ENCODE results near the gene DCK.
"Not testable (repeated sequence)": the region's sequence is repeated elsewhere in the genome, so short reads cannot be mapped to it uniquely, and the experiment has no call there.

DCK gene

GRCh38 chr4:70997036-70997435 lies 3.6 kb downstream of the DCK start:
- no peak for DNase-seq
- in situ Hi-C loops (cut with MboI; ENCODE audit: low pct_unique_long_range_greater_than_20kb, low sequenced_read_pairs): no loop called here

DNA sequence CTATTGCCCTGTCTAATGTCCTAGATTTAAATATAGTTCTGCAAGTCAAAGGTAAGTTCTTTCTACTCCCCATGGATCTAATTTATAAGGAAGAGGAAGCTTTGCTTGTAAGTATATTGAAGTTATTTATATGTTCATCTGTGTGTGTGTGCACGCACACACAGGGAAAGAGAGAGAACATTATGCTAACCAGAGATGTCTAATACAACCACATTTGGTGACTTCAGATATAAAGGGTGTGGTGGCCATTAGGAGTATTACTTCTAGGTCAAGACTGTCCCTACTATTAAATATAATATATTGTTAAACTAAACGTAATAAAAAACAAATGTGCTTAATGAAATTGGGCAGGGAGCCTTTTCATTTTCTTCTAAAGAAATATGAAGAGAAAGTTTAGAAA lies 4.1 kb downstream of the DCK start:
- no peak for DNase-seq
- in situ Hi-C loops (cut with MboI; ENCODE audit: low pct_unique_long_range_greater_than_20kb, low sequenced_read_pairs): no loop called here

DNA sequence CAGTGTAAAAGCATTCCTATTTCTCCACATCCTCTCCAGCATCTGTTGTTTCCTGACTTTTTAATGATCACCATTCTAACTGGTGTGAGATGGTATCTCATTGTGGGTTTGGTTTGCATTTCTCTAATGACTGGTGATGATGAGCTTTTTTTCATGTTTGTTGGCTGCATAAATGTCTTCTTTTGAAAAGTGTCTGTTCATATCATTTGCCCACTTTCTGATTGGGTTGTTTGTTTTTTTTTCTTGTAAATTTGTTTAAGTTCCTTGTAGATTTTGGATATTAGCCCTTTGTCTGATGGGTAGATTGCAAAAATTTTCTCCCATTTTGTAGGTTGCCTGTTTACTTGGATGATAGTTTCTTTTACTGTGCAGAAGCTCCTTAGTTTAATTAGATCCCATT lies 6.2 kb downstream of the DCK start:
- DNase-seq; in situ Hi-C loops (cut with MboI; ENCODE audit: low pct_unique_long_range_greater_than_20kb, low sequenced_read_pairs): not testable (repeated sequence)

DNA sequence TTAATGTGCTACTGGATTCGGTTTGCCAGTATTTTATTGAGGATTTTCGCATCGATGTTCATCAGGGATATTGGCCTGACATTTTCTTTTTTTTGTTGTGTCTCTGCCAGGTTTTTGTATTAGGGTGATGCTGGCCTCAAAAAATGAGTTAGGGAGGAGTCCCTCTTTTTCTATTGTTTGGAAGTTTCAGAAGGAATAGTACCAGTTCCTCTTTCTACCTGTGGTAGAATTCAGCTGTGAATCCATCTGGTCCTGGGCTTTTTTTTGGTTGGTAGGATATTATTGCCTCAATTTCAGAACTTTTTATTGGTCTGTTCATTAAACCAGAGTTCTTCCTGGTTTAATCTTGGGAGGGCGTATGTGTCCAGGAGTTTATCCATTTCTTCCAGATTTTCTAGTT lies 7.9 kb downstream of the DCK start:
- in situ Hi-C loops (cut with MboI; ENCODE audit: low pct_unique_long_range_greater_than_20kb, low sequenced_read_pairs); DNase-seq: not testable (repeated sequence)

- in situ Hi-C loops (cut with MboI; ENCODE audit: low pct_unique_long_range_greater_than_20kb, low sequenced_read_pairs): no loop called here
- no peak for DNase-seq
These were observed 10.9 kb downstream of the DCK start for GRCh38 chr4:71004281-71004851.

GRCh38 chr4:71005025-71005424 lies 11.6 kb downstream of the DCK start:
- DNase-seq; in situ Hi-C loops (cut with MboI; ENCODE audit: low pct_unique_long_range_greater_than_20kb, low sequenced_read_pairs): not testable (repeated sequence)

- DNase-seq: peak; percentile 28
- in situ Hi-C loops (cut with MboI; ENCODE audit: low pct_unique_long_range_greater_than_20kb, low sequenced_read_pairs): no loop called here
These were observed 12.9 kb downstream of the DCK start for GRCh38 chr4:71006203-71006907.

GRCh38 chr4:71008196-71008595 lies 14.7 kb downstream of the DCK start:
- in situ Hi-C loops (cut with MboI; ENCODE audit: low pct_unique_long_range_greater_than_20kb, low sequenced_read_pairs): no loop called here
- DNase-seq: no peak

GRCh38 chr4:71009086-71009485 lies 15.6 kb downstream of the DCK start:
- in situ Hi-C loops (cut with MboI; ENCODE audit: low pct_unique_long_range_greater_than_20kb, low sequenced_read_pairs): no loop called here
- no peak for DNase-seq

DNA sequence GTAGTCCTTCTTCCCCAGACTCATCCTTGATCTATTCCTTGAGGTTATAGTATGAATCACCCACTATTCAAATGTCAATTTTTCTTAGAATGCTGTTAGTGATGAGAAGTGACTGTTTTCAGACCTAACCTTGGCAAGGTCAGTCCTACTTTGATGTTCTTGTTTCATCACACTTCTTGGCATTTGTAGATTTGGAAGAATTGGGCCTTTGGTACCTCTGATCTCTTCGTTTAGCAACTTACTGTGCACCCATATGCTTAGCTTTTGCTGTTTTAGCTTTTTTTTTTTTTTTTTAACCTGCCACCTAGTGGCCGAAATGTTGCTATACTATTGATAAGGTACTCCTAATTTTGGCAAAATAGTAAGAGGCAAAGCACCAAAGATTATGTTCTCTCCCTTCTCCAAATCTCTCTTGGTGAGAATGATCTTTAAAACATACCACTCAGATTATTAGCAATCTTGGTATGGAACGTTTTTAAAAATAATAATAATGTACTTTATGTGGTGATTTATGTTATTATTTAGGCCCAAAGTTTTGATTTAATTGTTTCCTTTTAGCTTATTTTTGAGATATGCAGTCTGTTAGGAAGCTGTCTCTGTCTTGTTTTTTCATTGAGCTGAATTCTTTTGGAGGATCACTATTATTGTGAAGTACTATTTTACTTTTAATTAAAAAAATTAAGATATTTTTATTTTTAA lies 16.6 kb downstream of the DCK start:
- DNase-seq: peak; percentile 87
- in situ Hi-C loops (cut with MboI; ENCODE audit: low pct_unique_long_range_greater_than_20kb, low sequenced_read_pairs): no loop called here

- DNase-seq: no peak
- in situ Hi-C loops (cut with MboI; ENCODE audit: low pct_unique_long_range_greater_than_20kb, low sequenced_read_pairs): no loop called here
These were observed 18.0 kb downstream of the DCK start for GRCh38 chr4:71011451-71011850.

- in situ Hi-C loops (cut with MboI; ENCODE audit: low pct_unique_long_range_greater_than_20kb, low sequenced_read_pairs); DNase-seq: not testable (repeated sequence)
These were observed 23.9 kb downstream of the DCK start for GRCh38 chr4:71017391-71017790.

GRCh38 chr4:71020611-71021010 lies 27.2 kb downstream of the DCK start:
- in situ Hi-C loops (cut with MboI; ENCODE audit: low pct_unique_long_range_greater_than_20kb, low sequenced_read_pairs): no loop called here
- DNase-seq: no peak

- in situ Hi-C loops (cut with MboI; ENCODE audit: low pct_unique_long_range_greater_than_20kb, low sequenced_read_pairs): no loop called here
- no peak for DNase-seq
These were observed 32.2 kb downstream of the DCK start for GRCh38 chr4:71025654-71026053.

- DNase-seq: no peak
- in situ Hi-C loops (cut with MboI; ENCODE audit: low pct_unique_long_range_greater_than_20kb, low sequenced_read_pairs): no loop called here
These were observed 32.6 kb downstream of the DCK start for GRCh38 chr4:71026086-71026485.

DNA sequence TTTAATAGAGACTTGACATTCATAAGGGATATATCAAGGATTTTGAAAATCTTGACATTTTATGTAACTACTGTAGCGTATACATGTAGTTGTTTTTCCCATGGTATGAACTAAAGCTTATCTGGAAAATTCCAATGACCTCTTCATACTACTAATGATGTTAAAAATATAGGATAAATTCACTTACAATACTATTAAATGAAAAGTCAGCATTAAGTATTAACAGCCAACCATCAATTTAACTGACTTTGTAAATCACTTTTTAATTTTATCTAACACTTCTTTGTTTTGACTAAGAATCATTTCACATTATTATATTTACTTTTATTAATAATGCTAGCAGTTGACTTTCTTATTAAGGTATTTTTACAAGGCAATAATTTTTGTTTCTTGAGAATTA lies 34.2 kb downstream of the DCK start:
- in situ Hi-C loops (cut with MboI; ENCODE audit: low pct_unique_long_range_greater_than_20kb, low sequenced_read_pairs): no loop called here
- no peak for DNase-seq

DNA sequence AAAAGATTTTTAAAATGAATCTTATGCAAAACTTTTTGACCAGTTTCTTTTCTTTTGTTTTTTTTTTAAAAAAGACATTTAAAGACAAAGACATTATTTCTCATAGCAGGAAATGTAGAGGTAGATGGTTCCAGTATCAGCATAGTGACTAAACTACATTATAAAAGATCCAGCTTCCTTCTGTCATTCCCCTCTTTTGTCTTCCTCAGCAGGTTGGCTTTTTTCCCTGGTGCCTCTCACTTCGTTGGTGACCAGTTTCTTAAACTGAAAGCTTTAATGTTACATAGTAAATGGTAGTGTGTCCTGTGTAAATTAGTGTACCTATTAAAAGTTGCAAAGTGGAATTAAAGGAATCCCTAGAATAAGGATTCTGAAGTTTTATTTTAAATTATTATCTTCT lies 36.1 kb downstream of the DCK start:
- in situ Hi-C loops (cut with MboI; ENCODE audit: low pct_unique_long_range_greater_than_20kb, low sequenced_read_pairs): no loop called here
- no peak for DNase-seq

- DNase-seq; in situ Hi-C loops (cut with MboI; ENCODE audit: low pct_unique_long_range_greater_than_20kb, low sequenced_read_pairs): not testable (repeated sequence)
These were observed 38.7 kb downstream of the DCK start for GRCh38 chr4:71032106-71032505.

GRCh38 chr4:71045256-71045655 lies 51.8 kb downstream of the DCK start:
- in situ Hi-C loops (cut with MboI; ENCODE audit: low pct_unique_long_range_greater_than_20kb, low sequenced_read_pairs): no loop called here
- DNase-seq: no peak

DNA sequence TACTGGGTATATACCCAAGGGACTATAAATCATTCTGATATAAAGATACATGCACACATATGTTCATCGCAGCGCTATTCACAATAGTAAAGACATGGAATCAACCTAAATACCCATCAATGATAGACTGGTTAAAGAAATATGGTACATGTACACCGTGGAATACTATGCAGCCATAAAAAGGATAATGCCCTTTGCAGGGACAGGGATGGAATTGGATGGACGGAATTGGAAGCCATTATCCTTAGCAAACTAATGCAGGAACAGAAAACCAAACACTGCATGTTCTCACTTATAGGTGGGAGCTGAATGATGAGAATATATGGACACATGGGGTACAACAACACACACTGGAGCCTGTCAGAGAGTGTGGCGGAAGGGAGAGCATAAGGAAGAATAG lies 55.9 kb downstream of the DCK start:
- no peak for DNase-seq
- in situ Hi-C loops (cut with MboI; ENCODE audit: low pct_unique_long_range_greater_than_20kb, low sequenced_read_pairs): no loop called here

DNA sequence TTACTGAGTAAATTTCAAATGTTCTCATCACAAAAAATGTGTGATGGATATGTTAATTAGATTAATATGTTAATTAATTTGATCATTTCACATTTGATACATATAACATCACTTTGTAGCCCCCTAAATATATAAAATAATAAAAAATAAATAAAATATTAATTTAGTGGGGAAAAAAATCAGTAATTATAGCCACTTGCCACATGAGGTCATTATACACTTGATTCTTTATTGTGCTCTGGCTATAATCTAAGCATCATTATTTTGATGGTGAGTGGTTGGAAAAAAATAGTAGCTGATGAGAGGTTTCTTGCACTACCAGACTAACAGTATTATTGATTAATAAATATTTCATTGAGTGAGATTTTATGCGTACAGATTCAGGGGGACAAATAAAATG lies 57.4 kb downstream of the DCK start:
- DNase-seq: no peak
- in situ Hi-C loops (cut with MboI; ENCODE audit: low pct_unique_long_range_greater_than_20kb, low sequenced_read_pairs): no loop called here
